OCI-LY1 (cell line): ENCODE measurements around the gene ARL15.

Source experiments
- H2AFZ ChIP-seq: fragments of 200-600 bp; sonication (generic), shearing (Covaris generic); 2 replicates; pipeline ENCODE4 v1.6.0; 2014; ENCODE audit warnings: antibody characterized with exemption, mild to moderate bottlenecking, low read length
- H3F3A ChIP-seq: fragments of 200-600 bp; sonication (generic), shearing (Covaris generic); 2 replicates; pipeline ENCODE4 v1.6.0; 2014; ENCODE audit warnings: mild to moderate bottlenecking, antibody characterized with exemption, low read length, moderate library complexity; ENCODE audit not compliant: insufficient read depth
- H3K27ac ChIP-seq: fragments of 200-600 bp; sonication (generic); 2 replicates; pipeline ENCODE4 v1.5.1; 2014; ENCODE audit warnings: low read length, mixed run types, mild to moderate bottlenecking, low read depth; ENCODE audit not compliant: poor library complexity, severe bottlenecking
- H3K27me3 ChIP-seq: fragments of 200-600 bp; sonication (generic); 2 replicates; pipeline ENCODE4 v1.6.0; 2014; ENCODE audit warnings: antibody characterized with exemption, mild to moderate bottlenecking, low read length, moderate library complexity; ENCODE audit not compliant: insufficient read depth
- H3K36me3 ChIP-seq: fragments of 200-600 bp; sonication (generic); 2 replicates; pipeline ENCODE4 v1.6.1; 2014; ENCODE audit warnings: mild to moderate bottlenecking, antibody characterized with exemption, low read length, moderate library complexity, mixed read lengths; ENCODE audit not compliant: insufficient read depth
- H3K4me1 ChIP-seq: fragments of 200-600 bp; sonication (generic); 2 replicates; pipeline ENCODE4 v1.5.1; 2014; ENCODE audit warnings: mild to moderate bottlenecking, low read length, moderate library complexity; ENCODE audit not compliant: insufficient read depth, severe bottlenecking
- H3K4me2 ChIP-seq: fragments of 200-600 bp; sonication (generic), shearing (Covaris generic); 2 replicates; pipeline ENCODE4 v1.6.1; 2014; ENCODE audit warnings: low read length
- H3K4me3 ChIP-seq: fragments of 200-600 bp; sonication (generic); 2 replicates; pipeline ENCODE4 v1.5.1; 2014; ENCODE audit warnings: low read length, low read depth, mild to moderate bottlenecking, mixed read lengths; ENCODE audit not compliant: poor library complexity, severe bottlenecking
- H3K79me2 ChIP-seq: fragments of 200-600 bp; shearing (Covaris generic); 2 replicates; pipeline ENCODE4 v1.6.1; 2016; ENCODE audit warnings: mixed run types, low read length, mixed read lengths; ENCODE audit not compliant: insufficient read depth
- H3K9ac ChIP-seq: fragments of 200-600 bp; sonication (generic), shearing (Covaris generic); 2 replicates; pipeline ENCODE4 v1.6.1; 2014; ENCODE audit warnings: mild to moderate bottlenecking, low read length, mixed read lengths
- H3K9me2 ChIP-seq: fragments of 200-600 bp; sonication (generic), shearing (Covaris generic); 2 replicates; pipeline ENCODE4 v1.6.1; 2014; ENCODE audit warnings: low read depth, mild to moderate bottlenecking, low read length, mixed read lengths
- H3K9me3 ChIP-seq: fragments of 200-600 bp; shearing (Covaris generic); 2 replicates; pipeline ENCODE4 v1.6.1; 2014; ENCODE audit warnings: low read length, mixed read lengths
- H4K20me1 ChIP-seq: fragments of 200-600 bp; sonication (generic), shearing (Covaris generic); 2 replicates; pipeline ENCODE4 v1.6.0; 2016; ENCODE audit warnings: mild to moderate bottlenecking, low read length; ENCODE audit not compliant: insufficient read depth
- CTCF ChIP-seq: fragments of 200-600 bp; sonication (generic), shearing (Covaris generic); IDR thresholded peaks from 2 replicates; pipeline ENCODE4 v1.5.1; 2017; ENCODE audit warnings: mild to moderate bottlenecking, antibody characterized with exemption, low read length, moderate library complexity, mixed read lengths
- EZH2 ChIP-seq: fragments of 200-600 bp; sonication (generic), shearing (Covaris generic); IDR thresholded peaks from 2 replicates; pipeline ENCODE4 v1.8.0; 2017; ENCODE audit warnings: borderline replicate concordance, mixed run types, mild to moderate bottlenecking, antibody characterized with exemption, low read length, moderate library complexity, mixed read lengths

The ARL15 gene

GRCh38 chr5:54292866-54293265 is 17.5 kb downstream of the ARL15 start:
- H3K27ac ChIP-seq: no peak overlapping the region
- no peak overlapping the region for H2AFZ ChIP-seq
- H3K79me2 ChIP-seq: no peaks in the 10 kb centered on the region
- no peaks in the 10 kb centered on the region for H3K36me3 ChIP-seq
- H3K27me3 ChIP-seq: no peaks in the 10 kb centered on the region
- H3K4me3 ChIP-seq: no peak overlapping the region
- H3K9me2 ChIP-seq: no peaks in the 10 kb centered on the region
- H3K4me2 ChIP-seq: no peak overlapping the region
- H4K20me1 ChIP-seq: no peaks in the 10 kb centered on the region
- no peaks in the 10 kb centered on the region for H3K4me1 ChIP-seq
- TF ChIP-seq CTCF: no peak
- no peak for TF ChIP-seq EZH2
- H3K9ac ChIP-seq: no peak overlapping the region
- H3K9me3 ChIP-seq: 0 out of 2 replicates have a peak, but pooled peaks cover 4% of the 10 kb centered on the region
- H3F3A ChIP-seq: no peaks in the 10 kb centered on the region

- Histone ChIP-seq H3F3A (no peaks in the 10 kb centered on the region), H3K4me2 (no peak overlapping the region), H3K27me3 (no peaks in the 10 kb centered on the region), H3K4me3 (no peak overlapping the region), H3K9ac (no peak overlapping the region), H3K4me1 (no peaks in the 10 kb centered on the region), H3K9me3 (0 out of 2 replicates have a peak, but pooled peaks cover 4% of the 10 kb centered on the region), H3K36me3 (no peaks in the 10 kb centered on the region), H3K79me2 (no peaks in the 10 kb centered on the region), H3K9me2 (no peaks in the 10 kb centered on the region), H2AFZ (no peak overlapping the region), H4K20me1 (no peaks in the 10 kb centered on the region), H3K27ac (no peak overlapping the region)
- TF ChIP-seq EZH2: no peak
- no peak for TF ChIP-seq CTCF
Observed at GRCh38 chr5:54291498-54291897, 18.9 kb downstream of the ARL15 start.

GRCh38 chr5:54289769-54290168 is 20.6 kb downstream of the ARL15 start:
- H3K9me3 ChIP-seq: 0 out of 2 replicates have a peak, but pooled peaks cover 4% of the 10 kb centered on the region
- no peaks in the 10 kb centered on the region for H3K27me3 ChIP-seq
- no peaks in the 10 kb centered on the region for H3K9me2 ChIP-seq
- H2AFZ ChIP-seq: no peak overlapping the region
- H3K4me2 ChIP-seq: no peak overlapping the region
- H3K9ac ChIP-seq: no peak overlapping the region
- H3K36me3 ChIP-seq: no peaks in the 10 kb centered on the region
- no peak overlapping the region for H3K27ac ChIP-seq
- no peaks in the 10 kb centered on the region for H3K4me1 ChIP-seq
- no peaks in the 10 kb centered on the region for H4K20me1 ChIP-seq
- TF ChIP-seq EZH2 (no peak), CTCF (no peak)
- H3K79me2 ChIP-seq: no peaks in the 10 kb centered on the region
- H3F3A ChIP-seq: no peaks in the 10 kb centered on the region
- no peak overlapping the region for H3K4me3 ChIP-seq
